Body of pancreas (tissue), 4 donors: ENCODE data around the gene SHROOM1. TPM values are rescaled to one million over a fixed set of nuclear protein-coding genes. Genes with fewer than 3 reads are reported as not detected.

Experiments used
- ATAC-seq: fragments of 150-250 bp; one replicate; pipeline ENCODE4 v1.9.1; 2016
- DNase-seq, 4 donors: peaks; one replicate each; pipeline ENCODE4 v3.0.0-alpha.2; 2019
- H3K27ac ChIP-seq, 4 donors: fragments of 200-600 bp; sonication (generic); 1 replicate in 3 of 4; 2 replicates in 1 of 4; pipeline versions ENCODE4 v1.5.1 to v1.6.1; 2016 to 2019; ENCODE audit warnings: mild to moderate bottlenecking in 1 of 4, mixed read lengths in 1 of 4, moderate library complexity in 1 of 4
- H3K27me3 ChIP-seq, 2 donors: fragments of 200-600 bp; sonication (generic); one replicate each; pipeline ENCODE4 v1.6.0; 2016; ENCODE audit warnings: mild to moderate bottlenecking in 1 of 2
- H3K36me3 ChIP-seq, 2 donors: fragments of 200-600 bp; sonication (generic); replicated peaks in 1 of 2; 2 replicates each; pipeline ENCODE4 v1.5.1; 2016; ENCODE audit warnings: low read depth in 2 of 2; ENCODE audit not compliant: insufficient read depth in 1 of 2
- H3K4me1 ChIP-seq: fragments of 200-600 bp; sonication (generic); one replicate; pipeline ENCODE4 v1.6.0; 2016
- H3K4me3 ChIP-seq, 2 donors: fragments of 200-600 bp; sonication (generic); 1 replicate in 1 of 2; 2 replicates in 1 of 2; pipeline ENCODE4 v1.5.1; 2016 to 2019
- H3K9me3 ChIP-seq, 3 donors: fragments of 200-600 bp; sonication (generic); 1 replicate in 2 of 3; 2 replicates in 1 of 3; pipeline ENCODE4 v1.5.1; 2016
- CTCF ChIP-seq, 7 experiments: fragments of 450-650 bp in 4 of 7; fragments of 200-600 bp in 3 of 7; sonication (generic) in 3 of 7; IDR thresholded peaks; one replicate each; pipeline ENCODE4 v1.5.1; 2016 to 2019; ENCODE audit warnings: antibody characterized with exemption in 7 of 7
- POLR2A ChIP-seq, 3 donors: fragments of 450-650 bp; IDR thresholded peaks; one replicate each; pipeline ENCODE4 v1.6.1; 2016; ENCODE audit warnings: antibody characterized with exemption in 3 of 3, mild to moderate bottlenecking in 2 of 3
- WGBS, 2 donors: methylation state at CpG; one replicate each; pipeline ENCODE4 v1.1.5; 2017; 5-methylcytosine and 5-hydroxymethylcytosine counted together
- intact Hi-C: fragments of 100-400 bp; cut with DNase I; formaldehyde crosslinking; loops from one replicate; pipeline ENCODE4 v1.15.1; 2023
- total RNA-seq, 2 donors: library from RNA; depleted of rRNA; stranded (reverse); fragments of >200 nt; gene quantifications; one replicate each; pipeline ENCODE4 v1.1.0, GENCODE V29; 2016

The SHROOM1 gene
- total RNA-seq, 2 donors from 2014 or later = 19.5 to 27.4 TPM

- H3K4me3 ChIP-seq = no peak overlapping the region
- H3K27ac ChIP-seq = peak overlapping the region in 2 of 4 donors; percentile 63 to 80
- intact Hi-C loops = no loop called here
- TF ChIP-seq CTCF (IDR thresholded peaks at IDR 0.05) (no peak), POLR2A (IDR thresholded peaks at IDR 0.05) (no peak)
- H3K36me3 ChIP-seq = no peaks in the 10 kb centered on the region
- peaks cover 35% of the 10 kb centered on the region for H3K4me1 ChIP-seq
- WGBS, 2 donors = 46 to 67% methylated on average over 4 of the region's 4 CpGs
- H3K9me3 ChIP-seq = no peaks in the 10 kb centered on the region
- no peaks in the 10 kb centered on the region for H3K27me3 ChIP-seq
- no peak for ATAC-seq
- no peak for DNase-seq
These were observed 52.3 kb downstream of the SHROOM1 start for GRCh38 chr5:132778129-132778528.

- H3K4me1 ChIP-seq = peaks cover 35% of the 10 kb centered on the region
- TF ChIP-seq CTCF (IDR thresholded peaks at IDR 0.05) (peak in 2 of 7 experiments; percentile 13), POLR2A (IDR thresholded peaks at IDR 0.05) (peak in 1 of 3 donors; percentile 48)
- H3K27ac ChIP-seq = peak within 1 kb of the TSS; percentile 40 to 80 (median 68)
- H3K27me3 ChIP-seq = no peaks in the 10 kb centered on the region
- WGBS, 2 donors = 0 to 2% methylated on average over 1 to 57 of the region's 82 CpGs
- no peaks in the 10 kb centered on the region for H3K9me3 ChIP-seq
- DNase-seq (peak; percentile 46 to 64 (median 55)), ATAC-seq (peak; percentile 75)
- no peaks in the 10 kb centered on the region for H3K36me3 ChIP-seq
- peak within 1 kb of the TSS; percentile 41 to 77 for H3K4me3 ChIP-seq
- intact Hi-C loops = no loop called here
These were observed 53.0 kb downstream of the SHROOM1 start, which contains the start of gene SEPTIN8 for GRCh38 chr5:132777209-132778069. TSS of gene SEPTIN8 (minus strand) at chr5:132777239. CDS start at chr5:132777137, 102 bp downstream.

- 0% methylated on average over 12 of the region's 40 CpGs; no CpG with 5 or more reads in 1 of the 2 donors for WGBS, 2 donors
- ATAC-seq = no peak
- no peaks in the 10 kb centered on the region for H3K36me3 ChIP-seq
- H3K27ac ChIP-seq = peak overlapping the region; percentile 40 to 80 (median 68)
- H3K4me1 ChIP-seq = peaks cover 40% of the 10 kb centered on the region
- intact Hi-C loops = no loop called here
- no peak for TF ChIP-seq POLR2A (IDR thresholded peaks at IDR 0.05)
- no peak for TF ChIP-seq CTCF (IDR thresholded peaks at IDR 0.05)
- H3K27me3 ChIP-seq = no peaks in the 10 kb centered on the region
- DNase-seq = no peak
- peak overlapping the region; percentile 41 to 77 for H3K4me3 ChIP-seq
- no peaks in the 10 kb centered on the region for H3K9me3 ChIP-seq
These were observed 53.6 kb downstream of the SHROOM1 start for GRCh38 chr5:132776938-132777208.

- Histone ChIP-seq H3K36me3 (no peaks in the 10 kb centered on the region), H3K27me3 (no peaks in the 10 kb centered on the region), H3K4me3 (peak overlapping the region; percentile 41 to 77), H3K27ac (peak overlapping the region; percentile 40 to 80 (median 68)), H3K9me3 (no peaks in the 10 kb centered on the region), H3K4me1 (peaks cover 46% of the 10 kb centered on the region)
- WGBS, 2 donors = 4 to 6% methylated on average over 8 to 34 of the region's 39 CpGs
- no peak for TF ChIP-seq POLR2A (IDR thresholded peaks at IDR 0.05)
- no peak for TF ChIP-seq CTCF (IDR thresholded peaks at IDR 0.05)
- ATAC-seq = peak; percentile 16
- intact Hi-C loops = no loop called here
- DNase-seq = peak in 3 of 4 donors; percentile 25 to 37 (median 32)
These were observed 54.1 kb downstream of the SHROOM1 start for GRCh38 chr5:132776131-132776937.
